GM18526 (cell line): ENCODE data around the gene FAU.

Source experiments
- POLR2A ChIP-seq: IDR thresholded peaks from 3 replicates; pipeline ENCODE4 v1.6.1; 2011; ENCODE audit not compliant: insufficient read length; ENCODE audit errors: extremely low read depth

Gene FAU

GRCh38 chr11:65086809-65087208 is 35.1 kb downstream of the FAU start:
- TF ChIP-seq POLR2A: no peak

- TF ChIP-seq POLR2A: no peak
Observed at GRCh38 chr11:65085446-65085845, 36.5 kb downstream of the FAU start.

- no peak for TF ChIP-seq POLR2A
Observed at GRCh38 chr11:65084598-65085375, 37.1 kb downstream of the FAU start.

DNA sequence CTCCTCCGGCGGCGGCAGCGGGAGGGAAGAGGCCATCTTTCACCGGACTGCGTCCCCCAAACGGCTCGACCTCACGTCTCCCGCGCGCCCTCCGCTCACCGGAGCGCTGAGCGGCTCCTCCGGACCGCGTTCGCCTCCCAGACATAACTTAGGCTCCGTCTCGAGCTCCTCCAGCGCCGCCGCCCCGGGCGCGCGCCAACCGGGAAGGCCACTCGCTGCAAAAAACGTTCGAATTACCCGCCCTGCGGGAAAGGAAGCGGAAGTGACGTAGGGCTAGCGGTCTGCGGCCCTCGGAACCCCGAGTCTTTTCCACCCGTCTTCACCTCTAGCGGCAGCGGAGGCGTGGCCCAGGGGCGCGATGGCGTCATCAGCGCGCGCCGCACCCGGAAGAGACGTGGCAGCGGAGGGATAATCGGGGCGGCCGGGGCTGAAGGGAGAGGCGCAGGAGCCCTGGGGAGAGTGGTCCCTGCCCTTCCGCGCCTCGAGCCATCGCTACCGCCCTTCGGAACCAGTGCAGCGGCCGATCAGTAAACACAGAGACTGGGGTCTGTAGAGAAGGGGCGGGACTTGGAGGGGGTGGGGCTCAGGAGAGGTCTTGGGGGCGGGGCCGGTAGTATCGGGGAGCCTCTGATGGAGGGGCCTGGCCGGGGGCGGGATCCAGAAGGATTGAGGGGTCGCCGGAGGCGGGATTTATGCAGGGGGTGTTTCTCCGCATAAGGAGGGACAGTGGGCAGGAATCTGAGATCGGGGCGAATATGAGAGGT is 37.9 kb downstream of the FAU start, which contains the start of the genes CDCA5 and ZFPL1:
CDCA5 (minus strand) TSS at position 207 of the 764 bp plus-strand sequence; CDS start at position 145, 62 bp downstream.
ZFPL1 (plus strand) TSS at position 389 of the 764 bp plus-strand sequence. CDS start 477 bp downstream, outside the sequence.
- TF ChIP-seq POLR2A: peak; percentile 80

DNA sequence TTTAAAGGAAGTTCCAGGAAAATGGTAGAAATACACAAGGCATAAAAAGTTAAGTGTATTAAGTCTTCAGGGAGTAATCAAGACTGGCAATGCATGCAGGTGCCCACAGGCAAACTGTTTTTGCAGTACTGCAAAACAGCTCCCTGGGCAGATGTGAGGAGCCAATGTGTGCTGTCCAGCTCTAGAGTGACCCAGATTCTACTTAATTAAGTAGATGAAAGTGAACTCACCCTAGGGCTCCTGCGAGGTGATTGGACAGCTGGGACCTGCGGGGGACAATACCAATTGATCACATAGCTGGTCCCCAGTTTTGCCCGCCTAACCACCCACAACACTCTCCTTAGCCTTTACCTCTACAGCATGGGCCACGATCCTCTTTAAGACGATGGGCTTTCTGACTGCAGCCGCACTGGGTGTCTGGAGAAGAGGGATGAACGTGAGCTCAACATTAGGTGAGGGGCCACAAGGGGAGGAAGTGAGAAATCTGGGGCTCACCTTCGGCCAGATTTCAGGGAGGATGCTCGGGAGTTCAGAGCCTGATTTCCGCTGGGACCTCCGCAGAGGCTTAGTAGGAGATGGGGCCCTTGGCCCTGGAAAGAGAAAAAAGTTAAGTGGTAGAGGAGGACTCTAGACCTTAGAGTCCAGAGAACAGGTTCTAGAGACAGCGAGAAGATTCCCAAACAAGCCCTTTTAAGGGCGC is 38.6 kb downstream of the FAU start:
- TF ChIP-seq POLR2A: no peak

- no peak for TF ChIP-seq POLR2A
Observed at GRCh38 chr11:65078786-65079342, 43.1 kb downstream of the FAU start.

GRCh38 chr11:65078151-65078550 is 43.8 kb downstream of the FAU start:
- TF ChIP-seq POLR2A: no peak

GRCh38 chr11:65077451-65077850 is 44.5 kb downstream of the FAU start:
- no peak for TF ChIP-seq POLR2A

DNA sequence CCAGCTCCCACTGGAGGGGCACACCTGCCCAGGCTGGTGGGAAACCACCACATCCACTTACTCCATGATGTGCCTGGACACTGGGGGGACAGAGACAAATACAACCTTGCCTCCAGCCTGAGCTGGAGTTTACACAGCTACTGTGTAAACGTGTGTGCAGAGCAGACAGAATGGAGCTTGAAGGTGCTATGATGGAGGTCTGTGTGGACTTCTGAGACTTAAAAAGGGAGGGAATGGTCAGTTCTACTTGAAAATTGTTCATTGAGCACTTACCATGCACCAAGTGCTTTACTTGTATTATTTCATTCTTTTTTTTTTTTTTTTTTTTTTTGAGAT is 49.3 kb downstream of the FAU start:
- no peak for TF ChIP-seq POLR2A

DNA sequence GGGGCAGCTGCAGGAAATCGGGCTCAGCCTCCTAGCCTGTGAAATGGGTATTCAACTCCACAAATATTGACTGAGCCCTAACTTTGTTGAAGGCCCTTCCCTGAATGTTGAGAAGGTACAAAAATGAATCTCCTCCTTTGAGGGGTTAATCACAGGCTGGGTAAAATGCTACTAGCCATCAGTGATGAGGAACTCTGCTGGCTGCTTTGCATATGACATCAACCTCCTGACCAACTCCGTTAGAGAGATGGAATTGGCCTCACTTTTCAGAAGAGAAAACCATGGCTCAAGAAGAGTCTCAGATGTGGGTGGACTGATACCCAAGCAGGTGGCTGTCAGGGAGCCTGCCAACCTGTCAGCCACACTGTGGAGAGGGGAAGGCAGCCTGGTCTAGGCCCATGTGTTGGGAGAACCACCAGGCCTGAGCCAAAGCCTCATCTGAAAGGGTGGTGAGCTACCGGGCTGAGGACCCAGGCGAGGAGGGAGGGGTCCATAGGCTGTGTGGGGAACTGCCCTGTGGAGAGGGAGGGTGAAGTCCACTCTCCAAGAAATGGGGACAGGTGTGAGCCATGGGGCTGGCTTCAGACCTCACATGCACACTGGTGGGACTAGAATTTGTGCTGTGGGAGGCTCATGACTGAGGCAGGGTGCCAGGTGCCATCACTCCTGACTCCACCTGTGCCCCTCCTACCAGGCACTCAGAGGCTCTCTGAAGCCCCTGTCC is 49.9 kb downstream of the FAU start:
- TF ChIP-seq POLR2A: no peak
